Esophagus squamous epithelium (tissue), 4 donors: ENCODE measurements around the gene AP1G1.

ENCODE experiments used
- POLR2A ChIP-seq, 4 donors: fragments of 450-650 bp; IDR thresholded peaks; one replicate each; pipeline ENCODE4 v1.6.1; 2017; ENCODE audit warnings: antibody characterized with exemption in 4 of 4, mild to moderate bottlenecking in 4 of 4, moderate library complexity in 3 of 4
- TF ChIP-seq, protein P1 (sequence below), 6 experiments: fragments of 450-650 bp in 4 of 6; fragments of 200-600 bp in 2 of 6; sonication (generic) in 2 of 6; IDR thresholded peaks; one replicate each; pipeline ENCODE4 v1.5.1; 2016 to 2019; ENCODE audit warnings: antibody characterized with exemption in 6 of 6, mild to moderate bottlenecking in 4 of 6, moderate library complexity in 4 of 6

DNA sequence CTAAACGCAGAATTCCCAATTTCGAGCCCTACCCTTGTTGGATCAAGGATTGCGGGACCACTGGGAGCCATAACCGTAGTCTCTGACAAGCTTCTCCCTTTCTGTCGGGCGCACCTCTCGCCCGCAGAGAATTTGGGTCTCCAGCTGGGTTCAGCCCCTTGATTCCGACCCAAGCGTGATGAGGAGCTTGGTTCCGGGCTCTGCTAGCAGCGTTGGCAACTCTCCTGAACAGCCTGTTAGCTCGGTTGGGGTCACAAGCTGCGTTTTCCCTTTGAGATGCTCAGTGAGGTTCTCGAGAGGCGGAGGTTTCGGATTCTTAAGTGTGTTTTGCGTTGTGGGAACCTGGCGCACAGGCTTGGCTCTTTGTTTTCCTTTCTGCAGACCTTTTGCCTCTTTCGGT is 37.8 kb upstream of the AP1G1 start:
- TF ChIP-seq, protein P1, sequence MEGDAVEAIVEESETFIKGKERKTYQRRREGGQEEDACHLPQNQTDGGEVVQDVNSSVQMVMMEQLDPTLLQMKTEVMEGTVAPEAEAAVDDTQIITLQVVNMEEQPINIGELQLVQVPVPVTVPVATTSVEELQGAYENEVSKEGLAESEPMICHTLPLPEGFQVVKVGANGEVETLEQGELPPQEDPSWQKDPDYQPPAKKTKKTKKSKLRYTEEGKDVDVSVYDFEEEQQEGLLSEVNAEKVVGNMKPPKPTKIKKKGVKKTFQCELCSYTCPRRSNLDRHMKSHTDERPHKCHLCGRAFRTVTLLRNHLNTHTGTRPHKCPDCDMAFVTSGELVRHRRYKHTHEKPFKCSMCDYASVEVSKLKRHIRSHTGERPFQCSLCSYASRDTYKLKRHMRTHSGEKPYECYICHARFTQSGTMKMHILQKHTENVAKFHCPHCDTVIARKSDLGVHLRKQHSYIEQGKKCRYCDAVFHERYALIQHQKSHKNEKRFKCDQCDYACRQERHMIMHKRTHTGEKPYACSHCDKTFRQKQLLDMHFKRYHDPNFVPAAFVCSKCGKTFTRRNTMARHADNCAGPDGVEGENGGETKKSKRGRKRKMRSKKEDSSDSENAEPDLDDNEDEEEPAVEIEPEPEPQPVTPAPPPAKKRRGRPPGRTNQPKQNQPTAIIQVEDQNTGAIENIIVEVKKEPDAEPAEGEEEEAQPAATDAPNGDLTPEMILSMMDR (IDR thresholded peaks at IDR 0.05): no peak
- no peak for TF ChIP-seq POLR2A (IDR thresholded peaks at IDR 0.05)
